Heart left ventricle (tissue), 16 donors: ENCODE results near the gene CAPN9. TPM values are rescaled to one million over a fixed set of nuclear protein-coding genes. Genes with fewer than 3 reads are reported as not detected.

Experiments
- ATAC-seq, 4 donors: fragments of 200-7000 bp; cut with Tn5 transposase; one replicate each; pipeline ENCODE4 v1.9.1; 2020 to 2022; ENCODE audit warnings: moderate library complexity in 4 of 4, mild to moderate bottlenecking in 3 of 4, moderate number of reproducible peaks in 1 of 4
- DNase-seq, 5 donors: peaks; one replicate each; pipeline ENCODE4 v3.0.0-alpha.2; 2020
- H3K27ac ChIP-seq, 12 donors: fragments of 200-600 bp; sonication (generic) in 4 of 12; one replicate each; pipeline versions ENCODE4 v1.5.0 to v1.8.0; 2016 to 2022; ENCODE audit warnings: mild to moderate bottlenecking in 2 of 12
- H3K27me3 ChIP-seq, 9 donors: fragments of 200-600 bp; sonication (generic) in 2 of 9; one replicate each; pipeline versions ENCODE4 v1.5.1 to v1.8.0; 2016 to 2022; ENCODE audit warnings: mild to moderate bottlenecking in 3 of 9
- H3K36me3 ChIP-seq, 9 donors: fragments of 200-600 bp; sonication (generic) in 2 of 9; one replicate each; pipeline versions ENCODE4 v1.5.0 to v1.8.0; 2018 to 2022; ENCODE audit warnings: mild to moderate bottlenecking in 2 of 9
- H3K4me1 ChIP-seq, 12 donors: fragments of 200-600 bp; sonication (generic) in 4 of 12; one replicate each; pipeline versions ENCODE4 v1.5.0 to v1.8.0; 2016 to 2022; ENCODE audit warnings: mild to moderate bottlenecking in 3 of 12
- H3K4me3 ChIP-seq, 12 donors: fragments of 200-600 bp; sonication (generic) in 4 of 12; one replicate each; pipeline versions ENCODE4 v1.5.0 to v1.8.0; 2017 to 2022; ENCODE audit warnings: mild to moderate bottlenecking in 9 of 12, moderate library complexity in 4 of 12
- H3K9me3 ChIP-seq, 12 donors: fragments of 200-600 bp; sonication (generic) in 4 of 12; one replicate each; pipeline versions ENCODE4 v1.5.0 to v1.8.0; 2016 to 2022; ENCODE audit warnings: mild to moderate bottlenecking in 1 of 12
- POLR2A ChIP-seq, 2 donors: fragments of 450-650 bp; IDR thresholded peaks; one replicate each; pipeline ENCODE4 v1.6.1; 2017; ENCODE audit warnings: antibody characterized with exemption in 2 of 2, mild to moderate bottlenecking in 2 of 2, moderate library complexity in 2 of 2
- WGBS, 4 donors: extraction: QIAGEN DNeasy Blood & Tissue Kit in 2 of 4; methylation state at CpG; one replicate each; pipeline versions ENCODE4 v1.1.5 to v1.1.7; 2013 to 2018; 5-methylcytosine and 5-hydroxymethylcytosine counted together
- intact Hi-C, 10 donors: fragments of 100-400 bp; cut with DNase I; formaldehyde crosslinking; loops; one replicate each; pipeline versions ENCODE4 v1.11.1 to v1.14.2; 2022
- polyA plus RNA-seq, 2 donors: library from polyadenylated mRNA; stranded (reverse); fragments of 200-250 nt; gene quantifications; one replicate each; pipeline ENCODE4 v1.2.3, GENCODE V29; 2013
- total RNA-seq, 9 donors: library from RNA; depleted of rRNA in 2 of 9; stranded (reverse); fragments of >200 nt in 2 of 9; fragmentation: NEBNext Ultra II Directional in 3 of 9; extraction: Animal tissue kit (Norgen Biotek cat#: 25700) in 3 of 9; gene quantifications; one replicate each; pipeline versions ENCODE4 v1.1.0 to v1.2.4, GENCODE V29; 2016 to 2023
- TF ChIP-seq, protein P1 (sequence below), 12 donors: fragments of 200-600 bp; sonication (generic) in 4 of 12; IDR thresholded peaks; one replicate each; pipeline versions ENCODE4 v1.5.0 to v1.8.0; 2018 to 2022; ENCODE audit warnings: antibody characterized with exemption in 12 of 12, mild to moderate bottlenecking in 5 of 12
- donor health status: ischemic (EF 13 %, LVEDD 7.1; RV severe dilation, severe dysfunction).
- donor health status: healthy with polysubstance abuse.
- donor health status: DM: no; HTN: yes; CAD: no.
- donor health status: DM: no; HTN: no; CAD: no.
- donor health status: ischemic (EF 25% LVEDD 6.9; RV normal size, moderate dysfunction).
- donor health status: ischemic (EF 25% LVEDD 5.7; RV mildly dilated, moderate dysfunction).
- donor health status: healthy.
- donor health status: DM: yes; HTN: yes; CAD: no.
- donor health status: ischemic (EF 35%, LVEDD 5.7; RV mildly dilated, moderate dysfunction).
- donor health status: nonischemic (EF 11% LVEDD 7.7; RV severe dilation, severe dysfunction).
- donor health status: DM: yes; HTN: yes; CAD: no.
- donor health status: PGD.
- donor health status: ischemic (EF 29% LVEDD 5.4; RV normal size, mild dysfunction).
- donor health status: nonischemic (EF 23%, LVEDD 6.1; RV moderate dilation, normal function).

The CAPN9 gene
- total and polyA plus RNA-seq, 11 donors, result 0.04 to 0.31 (median 0.17) TPM; not detected in 7

DNA sequence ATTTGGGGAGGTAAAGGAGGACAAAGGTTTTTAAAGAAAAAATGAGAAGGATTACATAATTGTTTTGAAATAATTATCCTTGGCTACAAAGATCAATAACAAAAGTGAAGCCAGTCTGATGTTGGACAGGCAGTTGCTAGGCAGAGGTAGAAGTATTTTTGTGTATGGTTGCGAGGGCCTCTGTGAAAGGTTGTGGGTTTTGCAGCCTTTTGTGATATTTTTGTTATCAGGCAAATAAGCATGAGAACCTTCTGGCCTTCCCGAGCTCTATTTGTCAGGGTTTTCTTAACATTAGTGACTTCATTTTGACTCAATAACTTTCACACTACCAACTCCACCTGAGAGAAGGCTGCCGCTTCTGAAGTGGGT, 39.2 kb downstream of the CAPN9 start:
- H3K27ac ChIP-seq, result no peak overlapping the region
- H3K4me1 ChIP-seq, result no peaks in the 10 kb centered on the region
- intact Hi-C loops, result no loop called here
- H3K27me3 ChIP-seq, result no peaks in the 10 kb centered on the region
- TF ChIP-seq, protein P1, sequence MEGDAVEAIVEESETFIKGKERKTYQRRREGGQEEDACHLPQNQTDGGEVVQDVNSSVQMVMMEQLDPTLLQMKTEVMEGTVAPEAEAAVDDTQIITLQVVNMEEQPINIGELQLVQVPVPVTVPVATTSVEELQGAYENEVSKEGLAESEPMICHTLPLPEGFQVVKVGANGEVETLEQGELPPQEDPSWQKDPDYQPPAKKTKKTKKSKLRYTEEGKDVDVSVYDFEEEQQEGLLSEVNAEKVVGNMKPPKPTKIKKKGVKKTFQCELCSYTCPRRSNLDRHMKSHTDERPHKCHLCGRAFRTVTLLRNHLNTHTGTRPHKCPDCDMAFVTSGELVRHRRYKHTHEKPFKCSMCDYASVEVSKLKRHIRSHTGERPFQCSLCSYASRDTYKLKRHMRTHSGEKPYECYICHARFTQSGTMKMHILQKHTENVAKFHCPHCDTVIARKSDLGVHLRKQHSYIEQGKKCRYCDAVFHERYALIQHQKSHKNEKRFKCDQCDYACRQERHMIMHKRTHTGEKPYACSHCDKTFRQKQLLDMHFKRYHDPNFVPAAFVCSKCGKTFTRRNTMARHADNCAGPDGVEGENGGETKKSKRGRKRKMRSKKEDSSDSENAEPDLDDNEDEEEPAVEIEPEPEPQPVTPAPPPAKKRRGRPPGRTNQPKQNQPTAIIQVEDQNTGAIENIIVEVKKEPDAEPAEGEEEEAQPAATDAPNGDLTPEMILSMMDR (IDR thresholded peaks at IDR 0.05), result no peak
- no peak for TF ChIP-seq POLR2A (IDR thresholded peaks at IDR 0.05)
- DNase-seq (no peak), ATAC-seq (no peak)
- 89 to 98% (median 92%) methylated on average over 3 of the region's 3 CpGs for WGBS, 4 donors
- no peaks in the 10 kb centered on the region for H3K36me3 ChIP-seq
- no peaks in the 10 kb centered on the region for H3K9me3 ChIP-seq
- no peak overlapping the region for H3K4me3 ChIP-seq

DNA sequence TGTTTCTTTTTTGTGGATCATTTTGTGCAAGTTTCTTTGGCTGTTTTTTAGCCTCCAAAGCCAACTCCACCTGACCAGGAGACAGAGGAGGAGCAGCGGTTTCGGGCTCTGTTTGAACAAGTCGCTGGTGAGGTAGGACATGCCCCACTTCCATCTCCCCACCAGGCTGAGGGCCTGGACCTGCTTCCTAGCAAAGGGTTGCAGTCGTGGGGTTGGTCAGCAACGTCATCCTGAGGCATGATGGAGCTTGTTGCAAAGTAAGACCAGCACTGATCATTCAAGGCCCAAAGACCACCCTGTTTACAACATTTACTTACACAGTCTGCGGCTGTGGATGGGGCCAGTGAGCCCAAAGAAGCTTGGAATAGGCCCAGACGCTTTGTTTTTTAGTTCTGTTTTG, 40.3 kb downstream of the CAPN9 start:
- no peak overlapping the region for H3K4me3 ChIP-seq
- TF ChIP-seq, protein P1 (IDR thresholded peaks at IDR 0.05), result no peak
- TF ChIP-seq POLR2A (IDR thresholded peaks at IDR 0.05), result no peak

DNA sequence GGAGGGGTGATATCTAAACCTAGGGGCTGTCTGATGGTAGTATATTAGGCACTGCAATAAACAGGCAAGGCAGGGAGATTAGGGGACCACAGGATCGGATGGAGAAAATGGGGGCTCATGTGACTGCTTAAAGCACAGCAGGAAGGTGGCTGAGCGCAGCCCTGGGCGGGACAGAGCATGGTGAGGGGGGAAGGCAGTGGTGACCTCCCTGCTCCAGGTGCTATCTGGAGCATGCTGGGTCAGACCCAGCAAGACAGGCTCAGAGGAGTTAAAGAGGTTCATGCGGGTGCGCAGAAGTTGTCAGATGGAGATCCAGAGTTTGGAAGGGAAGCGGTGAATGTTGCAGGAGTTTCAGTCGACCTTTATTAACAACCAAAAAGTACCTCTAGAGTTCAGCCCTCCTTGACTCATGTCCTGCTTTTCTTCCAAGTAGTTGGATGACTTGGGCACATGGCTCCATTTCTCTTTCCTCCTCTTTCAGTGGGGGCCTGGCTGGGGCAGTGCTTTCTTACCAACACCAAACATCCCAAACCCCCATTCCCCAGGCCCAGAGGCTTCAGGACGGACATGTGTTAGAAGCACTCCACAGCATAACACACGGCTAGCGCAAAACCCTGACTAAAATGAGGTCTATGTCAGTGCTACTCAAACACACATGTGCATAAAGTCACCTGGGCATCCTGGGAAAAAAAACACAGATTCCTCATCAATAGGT, 41.5 kb downstream of the CAPN9 start:
- Histone ChIP-seq H3K4me1 (no peaks in the 10 kb centered on the region), H3K27me3 (no peaks in the 10 kb centered on the region), H3K9me3 (no peaks in the 10 kb centered on the region), H3K36me3 (no peaks in the 10 kb centered on the region), H3K4me3 (no peak overlapping the region), H3K27ac (no peak overlapping the region)
- intact Hi-C loops, result no loop called here
- WGBS, 4 donors, result 90 to 96% (median 95%) methylated on average over 10 of the region's 10 CpGs
- ATAC-seq, result no peak
- DNase-seq, result no peak
- TF ChIP-seq, protein P1 (IDR thresholded peaks at IDR 0.05), result no peak

More for the DNA sequence above, 40.3 kb downstream of the CAPN9 start:
- Histone ChIP-seq H3K27me3 (no peaks in the 10 kb centered on the region), H3K4me1 (no peaks in the 10 kb centered on the region), H3K27ac (no peak overlapping the region), H3K36me3 (no peaks in the 10 kb centered on the region), H3K9me3 (no peaks in the 10 kb centered on the region)
- intact Hi-C loops, result no loop called here
- 82 to 92% (median 90%) methylated on average over 7 of the region's 7 CpGs for WGBS, 4 donors
- DNase-seq (no peak), ATAC-seq (no peak)

DNA sequence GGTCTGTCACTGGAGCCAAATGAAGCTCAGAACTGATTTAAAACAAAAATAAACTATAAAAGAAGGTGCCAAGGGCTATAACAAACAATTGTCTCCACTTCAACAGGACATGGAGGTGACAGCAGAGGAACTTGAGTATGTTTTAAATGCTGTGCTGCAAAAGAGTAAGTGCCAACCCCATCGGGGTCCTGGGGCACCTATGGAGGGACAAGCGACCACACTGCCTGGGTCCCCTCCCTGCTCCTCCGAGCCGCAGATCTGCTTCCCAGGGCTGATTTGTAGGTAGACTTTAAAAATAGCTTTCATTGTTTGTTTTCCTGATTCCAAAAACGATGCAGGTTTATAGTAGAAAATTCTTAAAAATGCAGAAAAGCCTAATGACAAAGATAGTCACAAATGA, 42.8 kb downstream of the CAPN9 start:
- no peak for TF ChIP-seq POLR2A (IDR thresholded peaks at IDR 0.05)
- TF ChIP-seq, protein P1 (IDR thresholded peaks at IDR 0.05), result no peak
- ATAC-seq (no peak), DNase-seq (no peak)
- Histone ChIP-seq H3K4me1 (no peaks in the 10 kb centered on the region), H3K27ac (no peak overlapping the region), H3K4me3 (no peak overlapping the region), H3K9me3 (no peaks in the 10 kb centered on the region), H3K27me3 (no peaks in the 10 kb centered on the region), H3K36me3 (no peaks in the 10 kb centered on the region)
- intact Hi-C loops, result loop anchor here in 1 of 10 donors (5.0 kb wide), 1 partner anchor 432 kb away; no protein-coding TSS in a partner anchor
- 73 to 86% (median 79%) methylated on average over 5 of the region's 5 CpGs for WGBS, 4 donors
